Uterus (tissue), 2 donors: ENCODE results near the gene FHIP2A.

ENCODE experiments used
- POLR2A ChIP-seq, 2 donors: fragments of 450-650 bp; IDR thresholded peaks; one replicate each; pipeline ENCODE4 v1.6.1; 2016; ENCODE audit warnings: antibody characterized with exemption in 2 of 2, mild to moderate bottlenecking in 1 of 2, moderate library complexity in 1 of 2
- TF ChIP-seq, protein P1 (sequence below), 4 experiments: fragments of 200-600 bp in 2 of 4; fragments of 450-650 bp in 2 of 4; sonication (generic) in 2 of 4; IDR thresholded peaks; one replicate each; pipeline ENCODE4 v1.5.1; 2016 to 2019; ENCODE audit warnings: antibody characterized with exemption in 4 of 4, mild to moderate bottlenecking in 2 of 4, moderate library complexity in 1 of 4

DNA sequence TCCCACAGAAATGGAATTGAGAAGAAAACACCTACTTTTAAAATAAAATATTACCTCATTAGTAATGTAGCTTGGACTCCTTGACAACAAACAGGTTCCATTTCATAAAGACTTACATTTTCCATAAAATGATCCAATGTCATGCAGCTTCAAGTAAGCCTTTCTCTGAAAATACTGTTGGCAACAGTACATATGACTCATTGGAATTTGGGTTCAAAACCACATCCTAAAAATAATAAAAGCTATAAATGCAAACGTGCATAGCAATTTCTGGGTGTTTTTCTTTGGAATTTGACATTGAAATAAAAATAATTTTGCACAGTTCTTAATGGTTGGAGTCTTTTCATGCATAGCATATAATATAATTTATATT, 47.9 kb downstream of the FHIP2A start:
- TF ChIP-seq, protein P1, sequence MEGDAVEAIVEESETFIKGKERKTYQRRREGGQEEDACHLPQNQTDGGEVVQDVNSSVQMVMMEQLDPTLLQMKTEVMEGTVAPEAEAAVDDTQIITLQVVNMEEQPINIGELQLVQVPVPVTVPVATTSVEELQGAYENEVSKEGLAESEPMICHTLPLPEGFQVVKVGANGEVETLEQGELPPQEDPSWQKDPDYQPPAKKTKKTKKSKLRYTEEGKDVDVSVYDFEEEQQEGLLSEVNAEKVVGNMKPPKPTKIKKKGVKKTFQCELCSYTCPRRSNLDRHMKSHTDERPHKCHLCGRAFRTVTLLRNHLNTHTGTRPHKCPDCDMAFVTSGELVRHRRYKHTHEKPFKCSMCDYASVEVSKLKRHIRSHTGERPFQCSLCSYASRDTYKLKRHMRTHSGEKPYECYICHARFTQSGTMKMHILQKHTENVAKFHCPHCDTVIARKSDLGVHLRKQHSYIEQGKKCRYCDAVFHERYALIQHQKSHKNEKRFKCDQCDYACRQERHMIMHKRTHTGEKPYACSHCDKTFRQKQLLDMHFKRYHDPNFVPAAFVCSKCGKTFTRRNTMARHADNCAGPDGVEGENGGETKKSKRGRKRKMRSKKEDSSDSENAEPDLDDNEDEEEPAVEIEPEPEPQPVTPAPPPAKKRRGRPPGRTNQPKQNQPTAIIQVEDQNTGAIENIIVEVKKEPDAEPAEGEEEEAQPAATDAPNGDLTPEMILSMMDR (IDR thresholded peaks at IDR 0.05): no peak
- TF ChIP-seq POLR2A (IDR thresholded peaks at IDR 0.05): no peak
